ENCODE results near the gene CMYA5.
"Not testable (repeated sequence)": the region's sequence is repeated elsewhere in the genome, so short reads cannot be mapped to it uniquely, and the experiment has no call there.

Gene CMYA5

GRCh38 chr5:79753092-79753491 is 63.5 kb downstream of the CMYA5 start:
- no peak for TF ChIP-seq ZNF274 (IDR thresholded peaks at IDR 0.05; ENCODE audit: low read depth, low read length)
- no peak overlapping the region for H3K4me3 ChIP-seq (ENCODE audit: low read length)

- no peak for TF ChIP-seq ZNF274 (IDR thresholded peaks at IDR 0.05; ENCODE audit: low read depth, low read length)
These were observed 64.4 kb downstream of the CMYA5 start for GRCh38 chr5:79753877-79754645.

GRCh38 chr5:79754865-79755555 is 65.4 kb downstream of the CMYA5 start:
- H3K4me3 ChIP-seq (ENCODE audit: low read length) = no peak overlapping the region
- TF ChIP-seq ZNF274 (IDR thresholded peaks at IDR 0.05; ENCODE audit: low read depth, low read length) = no peak

More at GRCh38 chr5:79753877-79754645, 64.4 kb downstream of the CMYA5 start:
- no peak overlapping the region for H3K4me3 ChIP-seq (ENCODE audit: low read length)

GRCh38 chr5:79756076-79756475 is 66.4 kb downstream of the CMYA5 start:
- no peak for TF ChIP-seq ZNF274 (IDR thresholded peaks at IDR 0.05; ENCODE audit: low read depth, low read length)
- H3K4me3 ChIP-seq (ENCODE audit: low read length) = no peak overlapping the region

- TF ChIP-seq ZNF274 (IDR thresholded peaks at IDR 0.05; ENCODE audit: low read depth, low read length) = no peak
- no peak overlapping the region for H3K4me3 ChIP-seq (ENCODE audit: low read length)
These were observed 69.8 kb downstream of the CMYA5 start for GRCh38 chr5:79759436-79759835.

- H3K4me3 ChIP-seq (ENCODE audit: low read length) = no peak overlapping the region
- TF ChIP-seq ZNF274 (IDR thresholded peaks at IDR 0.05; ENCODE audit: low read depth, low read length) = no peak
These were observed 70.2 kb downstream of the CMYA5 start for GRCh38 chr5:79759848-79760247.

GRCh38 chr5:79762929-79763328 is 73.3 kb downstream of the CMYA5 start:
- no peak for TF ChIP-seq ZNF274 (IDR thresholded peaks at IDR 0.05; ENCODE audit: low read depth, low read length)
- no peak overlapping the region for H3K4me3 ChIP-seq (ENCODE audit: low read length)

GRCh38 chr5:79764147-79764546 is 74.5 kb downstream of the CMYA5 start:
- H3K4me3 ChIP-seq (ENCODE audit: low read length) = not testable (repeated sequence)

GRCh38 chr5:79771387-79771786 is 81.8 kb downstream of the CMYA5 start:
- H3K4me3 ChIP-seq (ENCODE audit: low read length) = no peak overlapping the region
- no peak for TF ChIP-seq ZNF274 (IDR thresholded peaks at IDR 0.05; ENCODE audit: low read depth, low read length)

GRCh38 chr5:79772651-79773050 is 83.0 kb downstream of the CMYA5 start:
- no peak overlapping the region for H3K4me3 ChIP-seq (ENCODE audit: low read length)
- TF ChIP-seq ZNF274 (IDR thresholded peaks at IDR 0.05; ENCODE audit: low read depth, low read length) = no peak

GRCh38 chr5:79773612-79774011 is 84.0 kb downstream of the CMYA5 start:
- H3K4me3 ChIP-seq (ENCODE audit: low read length) = no peak overlapping the region
- TF ChIP-seq ZNF274 (IDR thresholded peaks at IDR 0.05; ENCODE audit: low read depth, low read length) = no peak

- no peak for TF ChIP-seq ZNF274 (IDR thresholded peaks at IDR 0.05; ENCODE audit: low read depth, low read length)
- no peak overlapping the region for H3K4me3 ChIP-seq (ENCODE audit: low read length)
These were observed 84.7 kb downstream of the CMYA5 start for GRCh38 chr5:79774171-79774854.

GRCh38 chr5:79774855-79775237 is 85.2 kb downstream of the CMYA5 start:
- no peak for TF ChIP-seq ZNF274 (IDR thresholded peaks at IDR 0.05; ENCODE audit: low read depth, low read length)

GRCh38 chr5:79784741-79785140 is 95.1 kb downstream of the CMYA5 start:
- peak overlapping the region; percentile 34; the same call in 1 of the 2 replicates for H3K4me3 ChIP-seq (ENCODE audit: low read length)

More at GRCh38 chr5:79774855-79775237, 85.2 kb downstream of the CMYA5 start:
- no peak overlapping the region for H3K4me3 ChIP-seq (ENCODE audit: low read length)

GRCh38 chr5:79785983-79786382 is 96.3 kb downstream of the CMYA5 start:
- TF ChIP-seq ZNF274 (IDR thresholded peaks at IDR 0.05; ENCODE audit: low read depth, low read length) = no peak
- H3K4me3 ChIP-seq (ENCODE audit: low read length) = no peak overlapping the region
